ENCODE measurements around the gene NKAIN1. TPM values are rescaled to one million over a fixed set of nuclear protein-coding genes. Genes with fewer than 3 reads are reported as not detected.

Gene NKAIN1
- total RNA-seq, 4 donors from 2014 or later, result not detected

DNA sequence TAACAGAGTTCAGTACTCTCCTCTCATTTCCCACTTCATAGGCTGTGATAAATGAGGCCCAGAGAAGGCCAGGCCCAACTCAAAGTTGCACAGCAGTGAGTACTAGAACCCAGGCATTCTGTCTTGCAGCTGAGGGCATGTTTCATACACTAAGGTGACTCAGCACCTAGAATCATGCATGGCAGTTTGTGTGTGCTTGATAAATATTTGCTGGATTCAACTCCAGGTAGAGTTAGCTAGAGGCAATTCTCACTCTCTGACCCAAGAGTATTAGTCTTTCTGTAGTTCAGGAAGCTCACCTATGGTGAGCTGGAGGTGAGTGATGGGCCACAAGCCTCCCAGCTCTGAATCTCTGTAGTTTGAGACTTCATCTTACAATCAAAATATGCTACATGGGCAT, 10.7 kb downstream of the NKAIN1 start:
- Histone ChIP-seq H3K36me3 (no peaks in the 10 kb centered on the region), H3K4me1 (no peaks in the 10 kb centered on the region), H3K27me3 (no peaks in the 10 kb centered on the region), H3K4me3 (replicated peaks in 1 of 3) (no peak overlapping the region), H3K9me3 (no peaks in the 10 kb centered on the region), H3K27ac (no peak overlapping the region)
- DNase-seq, result no peak
- TF ChIP-seq, protein P1, sequence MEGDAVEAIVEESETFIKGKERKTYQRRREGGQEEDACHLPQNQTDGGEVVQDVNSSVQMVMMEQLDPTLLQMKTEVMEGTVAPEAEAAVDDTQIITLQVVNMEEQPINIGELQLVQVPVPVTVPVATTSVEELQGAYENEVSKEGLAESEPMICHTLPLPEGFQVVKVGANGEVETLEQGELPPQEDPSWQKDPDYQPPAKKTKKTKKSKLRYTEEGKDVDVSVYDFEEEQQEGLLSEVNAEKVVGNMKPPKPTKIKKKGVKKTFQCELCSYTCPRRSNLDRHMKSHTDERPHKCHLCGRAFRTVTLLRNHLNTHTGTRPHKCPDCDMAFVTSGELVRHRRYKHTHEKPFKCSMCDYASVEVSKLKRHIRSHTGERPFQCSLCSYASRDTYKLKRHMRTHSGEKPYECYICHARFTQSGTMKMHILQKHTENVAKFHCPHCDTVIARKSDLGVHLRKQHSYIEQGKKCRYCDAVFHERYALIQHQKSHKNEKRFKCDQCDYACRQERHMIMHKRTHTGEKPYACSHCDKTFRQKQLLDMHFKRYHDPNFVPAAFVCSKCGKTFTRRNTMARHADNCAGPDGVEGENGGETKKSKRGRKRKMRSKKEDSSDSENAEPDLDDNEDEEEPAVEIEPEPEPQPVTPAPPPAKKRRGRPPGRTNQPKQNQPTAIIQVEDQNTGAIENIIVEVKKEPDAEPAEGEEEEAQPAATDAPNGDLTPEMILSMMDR (IDR thresholded peaks at IDR 0.05), result no peak
- intact Hi-C loops (cut with DNase I), result no loop called here

DNA sequence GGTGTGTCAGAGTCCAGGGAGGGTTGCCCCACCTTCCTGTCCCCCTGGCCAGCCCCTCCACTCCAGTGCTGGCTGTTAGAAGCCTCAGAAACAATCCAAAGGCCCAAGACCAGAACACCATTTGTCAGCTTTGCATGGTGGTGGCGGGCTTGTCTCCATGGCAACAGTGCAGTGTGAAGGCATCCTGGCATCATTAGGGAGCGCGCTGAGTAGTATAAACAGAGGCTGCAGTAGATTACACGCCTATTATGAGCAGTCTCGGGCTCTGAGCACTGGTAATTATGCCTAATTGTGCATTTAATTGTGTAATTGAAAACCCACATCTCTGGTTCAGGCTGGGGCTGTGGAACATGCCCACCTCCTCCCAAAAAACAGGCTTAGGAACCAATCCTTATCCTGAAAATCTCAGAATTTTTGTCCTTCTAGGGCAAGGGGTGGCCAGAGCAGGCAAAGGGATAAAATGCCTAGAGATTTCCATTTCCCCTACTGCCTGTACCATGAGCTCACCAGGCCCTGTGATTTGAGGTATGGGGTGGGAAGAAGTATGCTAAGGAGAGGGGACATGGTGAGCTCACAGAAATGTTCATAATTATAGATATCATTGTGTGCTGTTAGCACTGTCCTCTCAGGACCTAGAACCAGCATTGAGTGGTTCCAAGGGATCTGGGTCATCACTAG, 11.7 kb downstream of the NKAIN1 start:
- H3K36me3 ChIP-seq, result no peaks in the 10 kb centered on the region
- intact Hi-C loops (cut with DNase I), result no loop called here
- no peak overlapping the region for H3K4me3 ChIP-seq (replicated peaks in 1 of 3)
- WGBS, 2 donors, result 79 to 90% methylated on average over 5 of the region's 5 CpGs
- no peaks in the 10 kb centered on the region for H3K4me1 ChIP-seq
- DNase-seq, result no peak
- no peaks in the 10 kb centered on the region for H3K9me3 ChIP-seq
- no peaks in the 10 kb centered on the region for H3K27me3 ChIP-seq
- TF ChIP-seq, protein P1 (IDR thresholded peaks at IDR 0.05), result no peak
- no peak for TF ChIP-seq POLR2A (IDR thresholded peaks at IDR 0.05)
- H3K27ac ChIP-seq, result no peak overlapping the region

DNA sequence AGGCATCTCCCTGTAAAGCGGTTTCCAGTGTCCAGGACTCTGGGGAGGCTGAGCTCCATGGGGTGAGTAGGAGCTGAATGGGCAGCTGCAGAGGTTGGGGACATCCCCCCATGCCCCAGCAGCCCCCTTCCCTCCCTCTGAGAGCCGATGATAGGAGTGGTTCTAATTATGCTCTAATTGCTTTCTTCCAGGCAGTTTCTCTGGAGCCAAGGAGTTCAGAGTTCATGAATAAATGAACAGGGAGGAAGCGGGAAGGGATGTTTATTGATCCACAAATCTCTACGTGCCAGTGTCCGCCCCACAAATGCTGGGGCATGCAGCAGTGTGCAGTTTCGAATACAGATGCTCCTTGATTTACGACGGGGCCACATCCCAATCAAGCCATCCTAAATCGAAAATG, 15.6 kb downstream of the NKAIN1 start:
- Histone ChIP-seq H3K4me1 (no peaks in the 10 kb centered on the region), H3K4me3 (replicated peaks in 1 of 3) (no peak overlapping the region), H3K27ac (no peak overlapping the region), H3K9me3 (no peaks in the 10 kb centered on the region), H3K27me3 (no peaks in the 10 kb centered on the region), H3K36me3 (no peaks in the 10 kb centered on the region)
- intact Hi-C loops (cut with DNase I), result no loop called here
- TF ChIP-seq POLR2A (IDR thresholded peaks at IDR 0.05), result no peak
- TF ChIP-seq, protein P1 (IDR thresholded peaks at IDR 0.05), result no peak
- no peak for DNase-seq
- WGBS, 2 donors, result 68 to 74% methylated on average over 9 of the region's 9 CpGs

DNA sequence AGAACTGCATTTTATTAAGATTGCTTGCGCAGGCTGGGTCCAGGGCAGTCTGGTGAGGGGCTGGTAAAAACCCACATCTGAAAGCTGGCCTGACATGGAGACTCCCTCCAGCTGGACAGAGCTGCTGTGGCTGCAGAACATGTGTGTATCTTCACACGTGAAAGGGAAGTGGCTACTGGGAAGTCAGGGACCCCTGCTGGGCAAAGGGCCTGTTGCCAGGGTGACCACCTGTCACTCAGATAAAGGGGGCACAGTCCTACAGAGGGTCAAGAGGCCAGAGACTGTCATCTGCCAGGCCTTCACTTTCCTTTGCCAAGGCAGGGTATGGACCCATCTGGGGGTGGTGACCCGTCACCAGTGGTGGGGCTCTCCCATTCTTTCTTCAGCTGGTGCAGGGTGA, 17.5 kb downstream of the NKAIN1 start:
- TF ChIP-seq, protein P1 (IDR thresholded peaks at IDR 0.05), result no peak
- no peak for TF ChIP-seq POLR2A (IDR thresholded peaks at IDR 0.05)
- Histone ChIP-seq H3K9me3 (no peaks in the 10 kb centered on the region), H3K27ac (no peak overlapping the region), H3K4me3 (replicated peaks in 1 of 3) (no peak overlapping the region), H3K27me3 (no peaks in the 10 kb centered on the region), H3K36me3 (no peaks in the 10 kb centered on the region), H3K4me1 (no peaks in the 10 kb centered on the region)
- WGBS, 2 donors, result 82 to 88% methylated on average over 3 of the region's 3 CpGs
- no peak for DNase-seq
- intact Hi-C loops (cut with DNase I), result no loop called here

DNA sequence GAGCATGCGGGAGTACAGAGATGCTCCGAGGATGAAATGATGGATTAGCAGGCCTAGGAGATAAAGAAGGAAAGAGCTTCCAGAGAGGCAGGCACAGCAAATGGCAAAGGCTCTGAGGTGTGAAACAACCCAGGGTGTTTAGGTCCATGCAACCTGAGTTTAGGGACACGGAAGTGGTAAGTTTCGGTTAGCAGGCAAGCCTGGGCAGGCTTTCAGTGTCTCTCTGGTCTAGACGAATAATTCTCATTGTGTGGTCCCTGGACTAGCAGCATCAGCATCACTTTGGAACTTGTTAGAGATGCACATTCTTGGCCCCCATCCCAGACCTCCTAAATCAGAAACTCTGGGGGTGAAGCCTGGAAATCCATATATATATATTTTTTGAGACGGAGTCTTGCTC, 18.6 kb downstream of the NKAIN1 start:
- Histone ChIP-seq H3K4me1 (peaks cover 3% of the 10 kb centered on the region in 2 donors), H3K36me3 (no peaks in the 10 kb centered on the region), H3K27ac (no peak overlapping the region), H3K9me3 (no peaks in the 10 kb centered on the region), H3K27me3 (no peaks in the 10 kb centered on the region), H3K4me3 (replicated peaks in 1 of 3) (no peak overlapping the region)
- intact Hi-C loops (cut with DNase I), result no loop called here
- no peak for DNase-seq
- TF ChIP-seq, protein P1 (IDR thresholded peaks at IDR 0.05), result no peak
- TF ChIP-seq POLR2A (IDR thresholded peaks at IDR 0.05), result no peak
- 88 to 92% methylated on average over 6 of the region's 6 CpGs for WGBS, 2 donors
